Measurements from ENCODE around the gene ZNF846. TPM values are rescaled to one million over a fixed set of nuclear protein-coding genes. Genes with fewer than 3 reads are reported as not detected.
A peak's percentile ranks its signal among the peaks of the same experiment; 100 is the strongest.
"Not testable (repeated sequence)": the region's sequence is repeated elsewhere in the genome, so short reads cannot be mapped to it uniquely, and the experiment has no call there.

The ZNF846 gene
- total and polyA plus RNA-seq, 10 of the 15 experiments (the other 5 are each of a cell fraction or from before 2014, with no cell fraction given) = 0.64 to 4.1 (median 1.6) TPM

- H3K27ac ChIP-seq (ENCODE audit: control insufficient read depth, insufficient read depth) = no peak overlapping the region
- ChIA-PET POLR2A (no interaction called here), RAD21 (ENCODE audit: unreplicated experiment) (no interaction called here), CTCF (no interaction called here), SMC1A (ENCODE audit: uncharacterized antibody, unreplicated experiment) (no interaction called here)
- H2AFZ ChIP-seq (ENCODE audit: control insufficient read depth, low read depth, low read length) = peak overlapping the region; percentile 81
- H3K36me3 ChIP-seq (ENCODE audit: control insufficient read depth in 2 of 2, insufficient read depth in 2 of 2, low read length in 1 of 2) = no peaks in the 10 kb centered on the region
- no TSS peak for BruUV-seq (replicated peaks)
- no peak for TF ChIP-seq HDAC6 (IDR thresholded peaks at IDR 0.05; ENCODE audit: unreplicated experiment)
- TF ChIP-seq DPF2 (IDR thresholded peaks at IDR 0.05) = no peak
- TF ChIP-seq IRF5 (IDR thresholded peaks at IDR 0.05; ENCODE audit: borderline replicate concordance) = no peak
- no peak for TF ChIP-seq MXI1 (IDR thresholded peaks at IDR 0.05; ENCODE audit: low read depth, low read length)
- TF ChIP-seq HCFC1 (IDR thresholded peaks at IDR 0.05; ENCODE audit: low read length) = no peak
- TF ChIP-seq EGR1 (IDR thresholded peaks at IDR 0.05; ENCODE audit: borderline replicate concordance in 1 of 2, low read depth in 2 of 2, low read length in 2 of 2) = peak in 1 of 2 experiments; percentile 68; a peak in 2 of 3 replicates
- no peak for TF ChIP-seq RAD21 (IDR thresholded peaks at IDR 0.05; ENCODE audit: insufficient read depth, low read depth, low read length)
- peak; percentile 28; the same call in 1 of the 2 replicates for TF ChIP-seq CREB1 (IDR thresholded peaks at IDR 0.05; ENCODE audit: low read depth)
- TF ChIP-seq CHD2 (IDR thresholded peaks at IDR 0.05; ENCODE audit: borderline replicate concordance, low read depth, low read length) = no peak
- peak; percentile 21 for TF ChIP-seq SP1 (IDR thresholded peaks at IDR 0.05; ENCODE audit: low read depth, low read length)
- TF ChIP-seq MEF2B (IDR thresholded peaks at IDR 0.05; ENCODE audit: partially characterized antibody, poor library complexity, severe bottlenecking) = no peak
- 4% methylated on average over 31 of the region's 50 CpGs for WGBS (ENCODE audit: insufficient coverage, insufficient replicate concordance, low lambda C conversion rate, missing lambda C conversion rate)
- no peak overlapping the region for H3K9ac ChIP-seq (ENCODE audit: control insufficient read depth, insufficient read depth, low read length)
- peak; percentile 44 for DNase-seq (ENCODE audit: low read depth, low spot score)
- no peaks in the 10 kb centered on the region for H3K4me1 ChIP-seq (ENCODE audit: control insufficient read depth, insufficient read depth, low read length)
- intact Hi-C loops (cut with micrococcal nuclease; ENCODE audit: unreplicated experiment) (loop anchor here (5.0 to 10.0 kb wide), 2 partner anchors 479 to 1137 kb away; no protein-coding TSS in a partner anchor), in situ Hi-C loops (cut with MboI) (loop anchor here (5.0 to 10.0 kb wide), 2 partner anchors 169 to 467 kb away; partner anchors contain the start of genes ZNF559 and ZNF561)
- peak overlapping the region; percentile 73; the same call in 1 of the 2 replicates for H3K4me3 ChIP-seq
- H3K79me2 ChIP-seq (ENCODE audit: control insufficient read depth, insufficient read depth, low read length) = no peaks in the 10 kb centered on the region
- H3K27me3 ChIP-seq (replicated peaks in 1 of 2; ENCODE audit: control insufficient read depth in 2 of 2, insufficient read depth in 2 of 2, low read length in 1 of 2) = no peaks in the 10 kb centered on the region
- peak; percentile 59 for ATAC-seq
- no peaks in the 10 kb centered on the region; the same call in 2 of the 3 replicates for H3K9me3 ChIP-seq (replicated peaks; ENCODE audit: control insufficient read depth, insufficient read depth, low read length)
- peak overlapping the region; percentile 66 for H3K4me2 ChIP-seq (ENCODE audit: control insufficient read depth, insufficient read depth)
- FAIRE-seq = peak; percentile 82
- no peaks in the 10 kb centered on the region for H4K20me1 ChIP-seq (ENCODE audit: control insufficient read depth, insufficient read depth)
These were observed 23.1 kb upstream of the ZNF846 start for GRCh38 chr19:9791552-9792205.

GRCh38 chr19:9791073-9791367 lies 22.5 kb upstream of the ZNF846 start:
- H3K27me3 ChIP-seq (replicated peaks in 1 of 2; ENCODE audit: control insufficient read depth in 2 of 2, insufficient read depth in 2 of 2, low read length in 1 of 2); H3K36me3 ChIP-seq (ENCODE audit: control insufficient read depth in 2 of 2, insufficient read depth in 2 of 2, low read length in 1 of 2); H4K20me1 ChIP-seq (ENCODE audit: control insufficient read depth, insufficient read depth); H3K9me3 ChIP-seq (replicated peaks; ENCODE audit: control insufficient read depth, insufficient read depth, low read length); H3K79me2 ChIP-seq (ENCODE audit: control insufficient read depth, insufficient read depth, low read length); DNase-seq (ENCODE audit: low read depth, low spot score); BruUV-seq (replicated peaks); RAD21 ChIA-PET (ENCODE audit: unreplicated experiment); ATAC-seq; H3K4me3 ChIP-seq; H3K9ac ChIP-seq (ENCODE audit: control insufficient read depth, insufficient read depth, low read length); FAIRE-seq; H2AFZ ChIP-seq (ENCODE audit: control insufficient read depth, low read depth, low read length); H3K27ac ChIP-seq (ENCODE audit: control insufficient read depth, insufficient read depth); SMC1A ChIA-PET (ENCODE audit: uncharacterized antibody, unreplicated experiment); H3K4me2 ChIP-seq (ENCODE audit: control insufficient read depth, insufficient read depth); CTCF ChIA-PET; H3K4me1 ChIP-seq (ENCODE audit: control insufficient read depth, insufficient read depth, low read length): not testable (repeated sequence)
- over 99% methylated on average over 5 of the region's 6 CpGs for whole genome bisulfite sequencing (ENCODE audit: insufficient coverage, insufficient replicate concordance, low lambda C conversion rate, missing lambda C conversion rate)
- in situ Hi-C loops (cut with MboI) = loop anchor here (5.0 to 10.0 kb wide), 2 partner anchors 169 to 466 kb away; partner anchors contain the start of genes ZNF559 and ZNF561
- POLR2A ChIA-PET = interaction anchor here (0.6 kb wide), 1 partner anchor 147 kb away, joined by 4 read pairs; no protein-coding TSS in a partner anchor
- intact Hi-C loops (cut with micrococcal nuclease; ENCODE audit: unreplicated experiment) = loop anchor here (5.0 to 10.0 kb wide), 2 partner anchors 479 to 1136 kb away; no protein-coding TSS in a partner anchor

Data from GM12878 (cell line).